Progenitor cell of endocrine pancreas (in vitro differentiated cells): Measurements from ENCODE around the gene LYPD4. TPM values are rescaled to one million over a fixed set of nuclear protein-coding genes. Genes with fewer than 3 reads are reported as not detected.
A peak's percentile ranks its signal among the peaks of the same experiment; 100 is the strongest.

Source experiments
- DNase-seq: peaks from one replicate; pipeline ENCODE4 v3.0.0; 2021; ENCODE audit warnings: low spot score; ENCODE audit not compliant: unreplicated experiment
- H3K27ac Mint-ChIP-seq: 2 replicates; pipeline ENCODE4 v1.8.0; 2021; ENCODE audit warnings: mild to moderate bottlenecking, moderate library complexity, mixed read lengths
- H3K27me3 Mint-ChIP-seq: 2 replicates; pipeline ENCODE4 v1.8.0; 2021; ENCODE audit warnings: mixed read lengths
- H3K36me3 Mint-ChIP-seq: 2 replicates; pipeline ENCODE4 v1.8.0; 2022; ENCODE audit warnings: mixed read lengths; ENCODE audit not compliant: insufficient read depth
- H3K4me1 Mint-ChIP-seq: 2 replicates; pipeline ENCODE4 v1.8.0; 2021; ENCODE audit warnings: low read depth, mixed read lengths
- H3K4me3 Mint-ChIP-seq: 2 replicates; pipeline ENCODE4 v1.8.0; 2021; ENCODE audit warnings: low read depth, mild to moderate bottlenecking, moderate library complexity, mixed read lengths
- H3K9me3 Mint-ChIP-seq: 2 replicates; pipeline ENCODE4 v1.8.0; 2021; ENCODE audit warnings: low read depth, mixed read lengths
- CTCF ChIP-seq: fragments of 200-600 bp; sonication (generic); IDR thresholded peaks from one replicate; pipeline ENCODE4 v1.5.0; 2021; ENCODE audit warnings: antibody characterized with exemption, mild to moderate bottlenecking; ENCODE audit not compliant: unreplicated experiment
- total RNA-seq: library from RNA; stranded (reverse); gene quantifications from 2 replicates; pipeline ENCODE4 v1.2.1, GENCODE V29; 2021

LYPD4 gene
- total RNA-seq, 1 donor from 2014 or later = not detected

- Mint-ChIP-seq H3K36me3 (peaks cover 5% of the 10 kb centered on the region), H3K4me3 (no peak overlapping the region), H3K27ac (no peak overlapping the region), H3K4me1 (peaks cover 27% of the 10 kb centered on the region), H3K27me3 (peaks cover under 1% of the 10 kb centered on the region), H3K9me3 (no peaks in the 10 kb centered on the region)
- no peak for DNase-seq
- no peak for TF ChIP-seq CTCF
Measured at GRCh38 chr19:41888926-41889325, 44.4 kb upstream of the LYPD4 start.

GRCh38 chr19:41887711-41888382 lies 43.4 kb upstream of the LYPD4 start:
- H3K27ac Mint-ChIP-seq = peak overlapping the region; percentile 91
- no peaks in the 10 kb centered on the region for H3K9me3 Mint-ChIP-seq
- peak; percentile 78 for DNase-seq
- H3K27me3 Mint-ChIP-seq = peaks cover 6% of the 10 kb centered on the region
- peak overlapping the region; percentile 69 for H3K4me3 Mint-ChIP-seq
- TF ChIP-seq CTCF = peak; percentile 57
- H3K36me3 Mint-ChIP-seq = peaks cover 3% of the 10 kb centered on the region
- peaks cover 27% of the 10 kb centered on the region for H3K4me1 Mint-ChIP-seq

- Mint-ChIP-seq H3K27ac (peak overlapping the region; percentile 88), H3K4me1 (peaks cover 30% of the 10 kb centered on the region), H3K36me3 (peaks cover 3% of the 10 kb centered on the region), H3K4me3 (peak overlapping the region; percentile 58), H3K27me3 (peaks cover 13% of the 10 kb centered on the region), H3K9me3 (no peaks in the 10 kb centered on the region)
- DNase-seq = no peak
- no peak for TF ChIP-seq CTCF
Measured at GRCh38 chr19:41886761-41887710, 42.6 kb upstream of the LYPD4 start.

- peak overlapping the region; percentile 83 for H3K4me3 Mint-ChIP-seq
- peaks cover 27% of the 10 kb centered on the region for H3K27me3 Mint-ChIP-seq
- no peaks in the 10 kb centered on the region for H3K9me3 Mint-ChIP-seq
- H3K27ac Mint-ChIP-seq = peak overlapping the region; percentile 95
- no peak for TF ChIP-seq CTCF
- no peaks in the 10 kb centered on the region for H3K36me3 Mint-ChIP-seq
- DNase-seq = peak; percentile 85
- peaks cover 30% of the 10 kb centered on the region for H3K4me1 Mint-ChIP-seq
Measured at GRCh38 chr19:41883821-41884733, 39.6 kb upstream of the LYPD4 start.
